ENCODE data around the gene PTPRG.

DNA sequence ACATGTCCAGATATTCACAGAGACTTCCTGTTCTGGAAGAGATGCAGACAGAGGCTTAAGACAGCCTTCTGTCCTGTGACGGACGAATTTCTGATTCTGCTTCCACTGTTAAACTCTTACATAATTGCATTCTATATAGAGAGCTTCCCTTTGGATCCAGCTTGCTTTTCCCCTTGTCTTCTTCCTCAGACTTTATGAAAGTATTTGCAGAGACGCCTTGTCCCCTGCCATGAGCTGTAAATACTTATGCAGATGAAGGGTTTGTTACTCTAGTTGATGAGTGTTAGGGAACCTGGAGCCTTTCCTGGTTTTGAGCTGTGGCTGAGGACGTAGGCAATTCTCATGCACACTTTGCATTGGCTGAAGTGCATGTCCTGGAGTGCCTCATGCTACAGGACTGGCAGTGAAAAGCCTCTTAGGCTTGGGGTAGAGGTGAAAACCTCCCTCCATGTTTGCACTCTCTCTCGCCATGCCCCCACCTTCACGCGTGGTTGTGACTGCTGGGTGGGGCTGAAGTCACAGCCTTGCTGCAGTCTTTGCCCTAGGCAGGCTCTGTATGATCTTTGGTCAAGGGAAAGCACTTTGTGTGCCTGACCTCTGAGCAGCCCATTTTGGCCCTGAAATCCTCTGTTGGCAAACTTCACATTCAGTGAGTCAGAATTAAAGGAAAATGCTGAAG, 286.6 kb downstream of the PTPRG start:
- TF ChIP-seq, protein P1, sequence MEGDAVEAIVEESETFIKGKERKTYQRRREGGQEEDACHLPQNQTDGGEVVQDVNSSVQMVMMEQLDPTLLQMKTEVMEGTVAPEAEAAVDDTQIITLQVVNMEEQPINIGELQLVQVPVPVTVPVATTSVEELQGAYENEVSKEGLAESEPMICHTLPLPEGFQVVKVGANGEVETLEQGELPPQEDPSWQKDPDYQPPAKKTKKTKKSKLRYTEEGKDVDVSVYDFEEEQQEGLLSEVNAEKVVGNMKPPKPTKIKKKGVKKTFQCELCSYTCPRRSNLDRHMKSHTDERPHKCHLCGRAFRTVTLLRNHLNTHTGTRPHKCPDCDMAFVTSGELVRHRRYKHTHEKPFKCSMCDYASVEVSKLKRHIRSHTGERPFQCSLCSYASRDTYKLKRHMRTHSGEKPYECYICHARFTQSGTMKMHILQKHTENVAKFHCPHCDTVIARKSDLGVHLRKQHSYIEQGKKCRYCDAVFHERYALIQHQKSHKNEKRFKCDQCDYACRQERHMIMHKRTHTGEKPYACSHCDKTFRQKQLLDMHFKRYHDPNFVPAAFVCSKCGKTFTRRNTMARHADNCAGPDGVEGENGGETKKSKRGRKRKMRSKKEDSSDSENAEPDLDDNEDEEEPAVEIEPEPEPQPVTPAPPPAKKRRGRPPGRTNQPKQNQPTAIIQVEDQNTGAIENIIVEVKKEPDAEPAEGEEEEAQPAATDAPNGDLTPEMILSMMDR (conservative IDR thresholded peaks at IDR 0.05), result no peak
- no peak for TF ChIP-seq ZFX (IDR thresholded peaks at IDR 0.05)
